Pancreas (tissue), 10 donors: ENCODE results near the gene ARHGAP26. TPM values are rescaled to one million over a fixed set of nuclear protein-coding genes. Genes with fewer than 3 reads are reported as not detected.

ENCODE experiments used
- ATAC-seq, 4 donors: fragments of 200-7000 bp; cut with Tn5 transposase; one replicate each; pipeline versions ENCODE4 v1.8.0 to v1.9.1; 2020; ENCODE audit warnings: mild to moderate bottlenecking in 4 of 4, moderate library complexity in 4 of 4
- DNase-seq, 6 donors: peaks; one replicate each; pipeline ENCODE4 v3.0.0-alpha.2; 2020
- FAIRE-seq: peaks from 2 replicates; lab custom pipeline; 2012; peaks lifted over from hg19 to GRCh38; lab: Jason Lieb, UNC
- H3K27ac ChIP-seq, 4 donors: fragments of 200-600 bp; sonication (generic); 1 replicate in 3 of 4; 2 replicates in 1 of 4; pipeline versions ENCODE4 v1.5.0 to v1.8.0; 2020
- H3K27me3 ChIP-seq, 4 donors: fragments of 200-600 bp; one replicate each; pipeline ENCODE4 v1.8.0; 2021
- H3K36me3 ChIP-seq, 3 donors: fragments of 200-600 bp; sonication (generic) in 1 of 3; one replicate each; pipeline versions ENCODE4 v1.5.0 to v1.8.0; 2020 to 2021
- H3K4me1 ChIP-seq, 3 donors: fragments of 200-600 bp; one replicate each; pipeline ENCODE4 v1.8.0; 2021
- H3K4me3 ChIP-seq, 4 donors: fragments of 200-600 bp; sonication (generic) in 2 of 4; one replicate each; pipeline versions ENCODE4 v1.5.0 to v1.8.0; 2020 to 2021
- H3K9me3 ChIP-seq, 4 donors: fragments of 200-600 bp; one replicate each; pipeline ENCODE4 v1.8.0; 2021
- WGBS, 2 donors: extraction: QIAGEN DNeasy Blood & Tissue Kit; methylation state at CpG; one replicate each; pipeline ENCODE4 v1.1.7; 2013; 5-methylcytosine and 5-hydroxymethylcytosine counted together
- intact Hi-C, 3 donors: fragments of 100-400 bp; cut with DNase I; formaldehyde crosslinking; loops; one replicate each; pipeline versions ENCODE4 v1.11.1 to v1.14.2; 2022
- polyA plus RNA-seq, 2 donors: library from polyadenylated mRNA; stranded (reverse); fragments of 200-250 nt; gene quantifications; one replicate each; pipeline ENCODE4 v1.2.3, GENCODE V29; 2013
- total RNA-seq, 6 donors: library from RNA; stranded (reverse); fragmentation: NEBNext Ultra II Directional in 4 of 6; extraction: Animal tissue kit (Norgen Biotek cat#: 25700) in 4 of 6; gene quantifications; one replicate each; pipeline versions ENCODE4 v1.2.1 to v1.2.4, GENCODE V29; 2021 to 2023
- TF ChIP-seq, protein P1 (sequence below), 4 donors: fragments of 200-600 bp; sonication (generic) in 3 of 4; IDR thresholded peaks; one replicate each; pipeline versions ENCODE4 v1.5.0 to v1.8.0; 2021; ENCODE audit warnings: antibody characterized with exemption in 4 of 4
- donor health status: healthy with polysubstance abuse.
- donor health status: DM: no; HTN: no; CAD: no; lungs with moderate emphysema.
- donor health status: DM: no; HTN: no; CAD: no.
- donor health status: control.
- donor health status: control.
- donor health status: Bipolar disorder and iron deficiency.
- donor health status: DM: yes; HTN: yes; CAD: no.
- donor health status: DM: no; HTN: no; CAD: no.
- donor health status: DM: no; HTN: no; CAD: no.
- donor health status: DM: yes; HTN: yes; CAD: no.

The ARHGAP26 gene
- total and polyA plus RNA-seq, 8 donors, result 3.0 to 28.1 (median 10.3) TPM

DNA sequence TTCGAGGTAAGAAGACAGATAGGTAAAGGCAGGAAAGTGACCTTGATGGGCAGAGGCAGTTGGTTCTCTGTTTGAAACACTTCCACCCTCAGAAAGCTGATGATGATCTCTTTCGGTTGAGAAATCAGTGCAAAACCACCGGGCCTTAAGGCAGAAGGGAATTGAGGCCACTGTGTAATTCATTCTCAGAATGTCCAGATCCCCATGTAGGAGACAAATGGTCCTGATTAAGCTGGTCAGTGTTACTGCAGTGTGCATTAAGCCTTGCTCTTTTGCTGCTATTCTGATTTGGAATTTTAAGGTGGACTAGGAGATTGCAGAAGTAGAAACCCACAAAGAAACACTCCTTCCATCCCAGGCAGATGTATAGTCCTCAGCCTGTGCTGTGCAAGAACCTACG, 255.2 kb downstream of the ARHGAP26 start:
- TF ChIP-seq, protein P1, sequence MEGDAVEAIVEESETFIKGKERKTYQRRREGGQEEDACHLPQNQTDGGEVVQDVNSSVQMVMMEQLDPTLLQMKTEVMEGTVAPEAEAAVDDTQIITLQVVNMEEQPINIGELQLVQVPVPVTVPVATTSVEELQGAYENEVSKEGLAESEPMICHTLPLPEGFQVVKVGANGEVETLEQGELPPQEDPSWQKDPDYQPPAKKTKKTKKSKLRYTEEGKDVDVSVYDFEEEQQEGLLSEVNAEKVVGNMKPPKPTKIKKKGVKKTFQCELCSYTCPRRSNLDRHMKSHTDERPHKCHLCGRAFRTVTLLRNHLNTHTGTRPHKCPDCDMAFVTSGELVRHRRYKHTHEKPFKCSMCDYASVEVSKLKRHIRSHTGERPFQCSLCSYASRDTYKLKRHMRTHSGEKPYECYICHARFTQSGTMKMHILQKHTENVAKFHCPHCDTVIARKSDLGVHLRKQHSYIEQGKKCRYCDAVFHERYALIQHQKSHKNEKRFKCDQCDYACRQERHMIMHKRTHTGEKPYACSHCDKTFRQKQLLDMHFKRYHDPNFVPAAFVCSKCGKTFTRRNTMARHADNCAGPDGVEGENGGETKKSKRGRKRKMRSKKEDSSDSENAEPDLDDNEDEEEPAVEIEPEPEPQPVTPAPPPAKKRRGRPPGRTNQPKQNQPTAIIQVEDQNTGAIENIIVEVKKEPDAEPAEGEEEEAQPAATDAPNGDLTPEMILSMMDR (IDR thresholded peaks at IDR 0.05), result no peak
- Histone ChIP-seq H3K9me3 (no peaks in the 10 kb centered on the region), H3K4me1 (no peaks in the 10 kb centered on the region), H3K27me3 (no peaks in the 10 kb centered on the region), H3K27ac (no peak overlapping the region), H3K36me3 (no peaks in the 10 kb centered on the region), H3K4me3 (no peak overlapping the region)
- DNase-seq (no peak), FAIRE-seq (no peak), ATAC-seq (no peak)
- WGBS, 2 donors, result 70 to 71% methylated on average over 4 of the region's 4 CpGs
- intact Hi-C loops, result no loop called here

DNA sequence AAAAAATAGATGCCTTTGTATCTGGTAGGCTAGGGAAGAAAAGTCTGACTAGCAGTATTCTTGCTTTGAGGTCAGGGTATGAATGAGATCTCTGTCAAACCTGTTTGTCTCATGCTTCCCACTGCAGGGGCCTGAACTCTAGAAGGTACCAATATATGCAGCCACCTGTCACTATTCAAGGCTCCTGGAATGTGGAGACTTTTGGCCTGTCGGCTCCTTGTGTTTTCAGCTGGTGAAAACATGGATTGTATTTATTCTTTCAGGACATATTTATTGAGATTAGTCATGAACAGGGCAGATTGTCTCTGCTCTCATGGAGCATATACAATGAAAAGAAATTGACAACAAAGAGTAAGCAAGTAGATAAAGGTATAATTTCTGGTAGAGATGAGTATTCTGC, 255.8 kb downstream of the ARHGAP26 start:
- no peaks in the 10 kb centered on the region for H3K27me3 ChIP-seq
- no peaks in the 10 kb centered on the region for H3K4me1 ChIP-seq
- intact Hi-C loops, result no loop called here
- TF ChIP-seq, protein P1 (IDR thresholded peaks at IDR 0.05), result no peak
- WGBS, 2 donors, result 59 to 71% methylated on average over 1 of the region's 1 CpG
- no peak overlapping the region for H3K27ac ChIP-seq
- no peak for ATAC-seq
- no peak overlapping the region for H3K4me3 ChIP-seq
- H3K9me3 ChIP-seq, result no peaks in the 10 kb centered on the region
- DNase-seq, result no peak
- no peak for FAIRE-seq
- no peaks in the 10 kb centered on the region for H3K36me3 ChIP-seq

DNA sequence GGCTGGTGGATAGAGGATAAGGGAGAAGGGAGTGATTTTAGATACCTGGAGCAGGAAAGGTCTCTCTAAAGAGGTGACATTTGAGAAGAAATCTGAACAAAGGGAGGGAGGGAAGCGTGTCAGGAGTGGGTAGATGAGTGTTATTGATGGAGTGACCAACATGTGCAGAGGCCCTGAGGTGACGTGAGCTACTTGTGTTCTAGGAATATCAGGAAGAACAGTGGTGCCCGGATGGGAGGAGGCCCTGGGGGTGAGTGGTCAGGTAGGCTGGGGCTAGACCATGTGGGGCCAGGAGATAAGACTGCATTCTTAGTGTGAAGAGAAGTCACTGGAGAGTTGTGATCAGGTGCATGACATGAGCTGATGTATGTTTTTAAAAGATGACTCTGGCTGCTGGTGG, 256.2 kb downstream of the ARHGAP26 start:
- WGBS, 2 donors, result 84 to 92% methylated on average over 3 of the region's 3 CpGs

DNA sequence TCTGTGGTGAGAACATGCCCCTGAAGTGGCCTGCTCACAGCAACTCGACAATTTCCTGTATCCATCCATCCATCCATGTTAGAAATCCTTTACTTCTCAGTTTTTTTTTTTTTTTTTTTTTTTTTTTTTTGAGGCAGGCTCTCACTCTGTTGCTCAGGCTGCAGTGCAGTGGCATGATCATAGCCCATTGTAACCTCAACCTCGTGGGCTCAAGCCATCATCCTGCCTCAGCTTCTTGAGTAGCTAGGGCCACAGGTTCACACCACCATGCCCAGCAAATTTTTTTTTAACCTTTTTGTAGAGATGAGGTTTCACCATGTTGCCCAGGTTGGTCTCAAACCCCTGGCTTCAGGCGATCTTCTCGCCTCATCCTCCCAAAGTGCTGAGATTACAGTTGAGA, 259.1 kb downstream of the ARHGAP26 start:
- H3K27ac ChIP-seq, result no peak overlapping the region
- FAIRE-seq, result no peak
- no peaks in the 10 kb centered on the region for H3K27me3 ChIP-seq
- ATAC-seq, result no peak
- intact Hi-C loops, result no loop called here
- no peak overlapping the region for H3K4me3 ChIP-seq
- no peaks in the 10 kb centered on the region for H3K4me1 ChIP-seq
- TF ChIP-seq, protein P1 (IDR thresholded peaks at IDR 0.05), result no peak
- DNase-seq, result no peak
- H3K9me3 ChIP-seq, result no peaks in the 10 kb centered on the region
- H3K36me3 ChIP-seq, result no peaks in the 10 kb centered on the region
- WGBS, 2 donors, result 89 to 95% methylated on average over 4 of the region's 4 CpGs

More for the DNA sequence above, 256.2 kb downstream of the ARHGAP26 start:
- Histone ChIP-seq H3K9me3 (no peaks in the 10 kb centered on the region), H3K36me3 (no peaks in the 10 kb centered on the region), H3K27ac (no peak overlapping the region), H3K27me3 (no peaks in the 10 kb centered on the region), H3K4me3 (no peak overlapping the region), H3K4me1 (no peaks in the 10 kb centered on the region)
- DNase-seq (no peak), FAIRE-seq (no peak), ATAC-seq (no peak)
- TF ChIP-seq, protein P1 (IDR thresholded peaks at IDR 0.05), result no peak
- intact Hi-C loops, result no loop called here

DNA sequence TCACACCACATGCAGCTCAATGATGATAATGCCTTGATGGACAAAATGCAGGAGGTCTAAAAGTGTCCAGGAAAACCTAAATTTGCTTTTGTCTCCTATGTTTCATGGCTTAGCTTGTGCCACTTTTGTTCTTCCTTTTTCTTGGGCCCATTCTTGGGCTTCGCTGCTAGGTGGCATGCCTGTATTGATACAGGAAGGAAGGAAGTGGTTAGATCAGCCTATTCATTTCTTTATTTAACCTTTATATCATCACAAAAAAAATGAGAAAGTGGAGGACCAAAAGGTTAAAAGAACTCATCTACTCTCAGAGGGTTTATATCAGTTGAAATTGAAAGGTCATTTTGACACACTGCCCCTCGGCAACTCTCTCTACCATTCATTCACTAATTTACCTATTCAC, 260.2 kb downstream of the ARHGAP26 start:
- intact Hi-C loops, result no loop called here
- Histone ChIP-seq H3K9me3 (no peaks in the 10 kb centered on the region), H3K27ac (no peak overlapping the region), H3K27me3 (no peaks in the 10 kb centered on the region), H3K4me1 (no peaks in the 10 kb centered on the region), H3K36me3 (no peaks in the 10 kb centered on the region), H3K4me3 (no peak overlapping the region)
- ATAC-seq (no peak), FAIRE-seq (no peak), DNase-seq (no peak)
- TF ChIP-seq, protein P1 (IDR thresholded peaks at IDR 0.05), result no peak
- WGBS, 2 donors, result 85 to 86% methylated on average over 2 of the region's 2 CpGs
